NCI-H1930 (cell line): ENCODE results near the gene CARD10.

Experiments used
- DNase-seq, 2 experiments: peaks; one replicate each; lab custom pipeline; 2025; lab: John Stamatoyannopoulos, UW

CARD10 gene

DNA sequence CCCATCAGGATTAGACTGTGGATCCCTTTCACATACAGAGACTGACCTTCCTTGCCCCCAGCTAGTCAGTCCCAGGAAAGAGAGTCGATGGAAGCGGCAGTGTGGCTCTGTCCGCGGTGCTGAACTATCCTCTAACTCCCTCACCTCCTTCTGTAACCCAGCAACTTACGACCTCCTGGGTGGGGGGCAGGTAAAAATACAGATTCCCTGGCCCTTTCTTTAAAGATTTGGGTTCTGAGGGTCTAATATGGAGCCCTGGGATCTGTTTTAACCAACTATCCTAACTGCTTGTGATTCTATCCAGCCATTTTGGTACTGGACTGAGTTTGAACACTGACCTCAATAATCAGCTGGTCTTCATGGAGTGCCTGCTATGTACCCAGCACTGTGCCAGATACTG, 56.2 kb downstream of the CARD10 start:
- DNase-seq, result no peak

DNA sequence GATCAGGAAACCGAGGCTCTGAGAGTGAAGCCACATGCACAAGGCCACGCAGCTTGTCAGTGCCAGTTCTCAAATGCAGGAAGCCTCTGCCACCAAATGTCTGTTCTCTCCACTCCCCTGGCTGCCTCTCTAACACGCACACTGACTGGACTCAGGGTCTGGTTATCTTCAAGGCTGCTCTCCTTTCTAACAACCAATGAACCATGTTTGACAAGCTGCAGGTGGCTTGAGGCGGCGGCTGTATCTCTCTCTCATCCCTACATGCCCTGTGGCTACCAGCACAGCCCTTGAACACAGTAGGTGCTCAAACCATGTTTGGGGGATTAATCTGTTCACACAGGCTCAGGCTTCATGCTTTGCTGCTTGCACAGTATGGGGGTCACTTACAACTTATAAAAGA, 56.8 kb downstream of the CARD10 start:
- no peak for DNase-seq

DNA sequence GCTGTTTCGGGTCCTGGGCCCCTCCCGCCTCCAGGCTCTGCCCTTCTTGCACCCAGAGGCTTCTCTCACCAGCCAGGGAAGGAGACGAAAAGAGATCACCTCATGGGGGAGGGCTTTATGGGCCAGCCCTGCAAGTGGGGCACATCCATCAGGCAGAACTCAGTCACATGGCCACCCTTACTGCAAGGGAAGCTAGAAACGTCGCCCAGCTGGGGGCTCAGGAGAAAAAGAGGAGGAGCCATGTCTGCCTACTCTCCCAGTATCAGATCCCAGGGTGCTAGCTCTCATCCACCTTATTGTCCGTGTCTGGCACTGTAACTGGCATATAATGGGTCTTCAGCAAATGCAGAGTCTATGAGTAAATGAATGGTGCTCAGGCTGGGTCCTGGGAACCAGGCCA, 57.3 kb downstream of the CARD10 start:
- DNase-seq, result no peak

DNA sequence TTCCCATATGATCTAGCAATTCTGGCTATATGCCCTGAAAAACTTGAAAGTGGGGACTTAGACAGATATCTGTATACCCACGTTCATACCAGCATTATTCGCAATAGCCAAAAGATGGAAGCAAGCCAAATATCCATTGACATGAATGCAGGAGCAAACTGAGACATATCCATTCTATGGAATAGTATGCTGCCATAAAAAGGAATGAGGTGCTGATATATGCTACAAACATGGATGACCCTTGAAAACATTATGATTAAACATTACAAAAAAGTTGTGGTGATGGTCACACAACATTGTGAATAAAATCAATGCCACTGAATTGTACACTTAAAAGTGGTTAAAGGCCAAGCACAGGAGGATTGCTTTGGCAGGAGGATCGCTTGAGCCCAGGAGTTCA, 58.5 kb downstream of the CARD10 start:
- no peak for DNase-seq

DNA sequence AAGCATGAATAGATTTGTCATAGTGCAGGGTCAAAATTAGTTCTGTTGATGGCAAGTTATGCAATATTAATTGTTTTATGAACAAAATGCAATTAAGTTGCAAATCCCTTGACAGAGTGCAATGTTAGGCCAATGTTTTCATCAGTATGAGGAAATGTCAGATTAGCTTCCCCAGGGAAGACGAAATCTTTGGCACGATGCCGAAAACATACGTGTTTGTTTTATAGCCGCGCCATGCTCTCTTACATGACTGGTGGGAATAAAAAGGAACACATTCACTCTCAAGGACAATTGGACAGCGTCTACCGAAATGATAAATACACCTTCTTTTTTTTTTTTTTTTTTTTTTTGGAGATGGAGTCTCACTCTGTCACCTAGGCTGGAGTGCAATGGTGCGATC, 60.0 kb downstream of the CARD10 start:
- peak in 1 of 2 experiments; percentile 5 for DNase-seq

DNA sequence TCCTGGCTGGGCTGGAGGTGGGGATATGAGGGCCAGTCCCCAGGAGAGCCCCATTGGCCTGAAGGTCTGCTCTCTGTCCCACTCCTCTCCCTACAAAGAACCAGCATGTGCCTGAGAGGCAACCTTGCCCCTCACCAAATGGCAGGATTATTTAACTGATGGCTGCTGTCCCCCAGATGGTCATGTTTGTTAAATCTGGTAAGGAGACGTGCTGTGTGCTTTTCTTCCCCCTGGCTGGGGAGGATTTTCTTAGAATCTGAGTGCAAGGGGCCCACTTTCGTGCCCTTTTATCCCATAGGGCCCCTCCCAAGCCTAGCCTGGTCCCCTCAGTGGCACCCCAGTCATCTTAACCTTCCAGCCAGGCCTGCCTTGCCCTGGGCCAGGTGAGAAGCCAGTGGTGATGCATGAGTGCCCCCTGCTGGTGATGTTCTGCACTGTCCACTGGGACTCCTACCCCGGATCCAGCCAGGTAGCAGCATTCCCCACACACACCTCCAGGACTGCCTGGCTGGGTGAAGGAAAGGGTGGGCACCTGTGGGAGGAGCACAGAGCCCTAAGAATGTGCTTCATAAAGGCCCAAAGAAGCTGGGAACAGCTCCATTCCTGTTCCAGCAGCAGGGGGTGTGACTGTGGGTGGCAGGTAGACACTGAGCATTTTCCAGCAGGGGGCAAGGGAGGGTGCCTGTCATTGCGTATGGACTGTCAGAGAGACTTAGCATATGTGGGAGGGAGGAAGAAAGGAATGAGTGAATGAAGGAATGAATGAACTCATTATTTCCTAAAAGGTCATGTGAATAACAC, 61.9 kb downstream of the CARD10 start:
- peak; percentile 7 to 47 for DNase-seq

DNA sequence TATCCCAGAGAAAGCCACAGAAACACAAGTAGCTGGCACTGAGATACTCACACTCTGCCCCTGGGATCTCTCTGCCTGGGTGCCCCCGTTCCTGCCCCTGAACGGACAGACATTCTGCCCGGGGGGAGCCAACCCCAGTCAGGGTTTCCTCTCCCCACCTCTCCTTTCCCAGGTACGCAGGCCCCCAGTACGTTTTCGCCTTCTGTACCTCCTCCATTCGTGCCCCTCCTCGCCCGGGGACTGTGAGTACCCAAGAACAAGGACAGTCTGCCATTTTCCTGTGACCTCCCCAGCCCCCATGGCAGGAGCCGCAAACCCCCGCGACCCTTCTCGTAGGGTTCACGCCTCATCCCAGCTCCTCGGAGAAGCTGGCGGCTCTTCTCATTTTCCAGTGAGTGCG, 62.9 kb downstream of the CARD10 start:
- DNase-seq, result no peak

DNA sequence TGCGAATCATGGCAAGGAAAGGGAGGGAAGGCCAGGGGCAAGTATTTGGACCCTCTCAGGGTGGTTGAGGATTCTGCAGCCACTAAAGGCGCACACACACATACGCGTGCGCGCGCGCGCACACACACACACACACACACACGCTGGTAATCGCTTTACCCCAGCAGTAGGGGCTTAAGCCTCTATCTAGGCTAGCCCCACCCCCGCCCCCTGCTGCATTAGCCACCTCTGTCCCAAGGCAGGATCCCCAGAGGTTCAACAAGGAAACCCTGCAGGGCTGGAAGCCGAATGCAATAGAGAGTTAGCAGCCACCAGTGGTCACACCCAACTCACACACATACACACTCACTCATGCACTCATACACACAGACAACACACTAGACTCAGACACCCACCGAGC, 63.3 kb downstream of the CARD10 start:
- no peak for DNase-seq

DNA sequence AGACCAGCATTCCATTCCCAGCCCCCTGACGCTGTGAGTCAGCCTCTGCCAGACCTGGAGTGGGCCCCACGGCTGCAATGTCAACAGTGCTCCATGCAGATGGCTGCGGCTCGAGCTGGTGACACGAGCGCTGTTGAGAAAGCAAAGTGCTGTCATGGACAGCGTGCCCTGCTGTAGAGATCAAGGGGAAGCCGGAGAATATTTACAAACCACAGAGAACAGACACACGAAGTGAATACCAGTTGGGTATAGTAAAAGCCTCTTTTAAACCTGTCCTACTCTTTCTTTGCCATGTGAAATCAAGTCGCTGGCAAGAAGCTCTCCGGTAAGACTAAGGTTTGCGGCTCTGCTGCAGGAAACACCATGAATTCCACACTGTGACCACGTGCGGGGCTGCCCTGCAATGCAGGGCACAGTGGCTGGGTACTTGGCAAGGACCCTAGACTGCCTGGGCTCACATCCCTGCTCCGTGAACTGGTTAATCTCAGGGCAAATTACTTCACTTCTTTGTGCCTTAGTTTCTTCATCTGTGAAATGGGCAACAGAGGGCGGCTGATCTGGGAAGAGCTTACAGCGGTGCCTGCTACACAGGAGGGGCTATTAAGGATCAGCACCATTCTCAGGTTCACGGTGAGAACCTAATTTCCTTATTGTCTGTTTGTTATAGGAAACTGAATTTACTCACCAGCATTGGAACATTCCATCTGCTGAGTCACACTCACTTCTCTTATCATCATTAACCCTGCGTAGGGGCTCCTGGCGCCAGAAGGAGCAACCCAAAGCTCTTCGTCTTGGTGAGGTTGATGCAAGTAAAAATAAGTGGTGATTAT, 64.1 kb downstream of the CARD10 start:
- no peak for DNase-seq

DNA sequence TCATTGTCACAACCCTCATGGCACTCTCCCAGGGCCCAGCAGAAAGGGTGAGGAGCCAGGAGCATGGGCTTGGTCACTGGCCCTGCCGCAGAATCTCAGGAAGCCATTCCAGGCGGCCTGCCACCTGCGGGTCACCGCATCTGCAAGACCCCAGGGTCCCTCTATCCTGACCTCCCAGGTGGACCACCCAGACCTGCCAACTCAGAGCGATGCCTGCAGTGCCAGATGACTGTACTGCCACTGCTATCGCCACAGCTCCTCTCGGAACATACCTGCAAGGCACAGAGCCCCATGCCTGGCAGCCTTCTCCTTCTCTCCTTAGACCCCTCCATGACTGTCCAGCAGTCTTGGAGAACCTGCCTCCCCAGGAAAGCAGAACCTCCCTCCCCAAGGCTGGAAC, 65.5 kb downstream of the CARD10 start:
- no peak for DNase-seq

DNA sequence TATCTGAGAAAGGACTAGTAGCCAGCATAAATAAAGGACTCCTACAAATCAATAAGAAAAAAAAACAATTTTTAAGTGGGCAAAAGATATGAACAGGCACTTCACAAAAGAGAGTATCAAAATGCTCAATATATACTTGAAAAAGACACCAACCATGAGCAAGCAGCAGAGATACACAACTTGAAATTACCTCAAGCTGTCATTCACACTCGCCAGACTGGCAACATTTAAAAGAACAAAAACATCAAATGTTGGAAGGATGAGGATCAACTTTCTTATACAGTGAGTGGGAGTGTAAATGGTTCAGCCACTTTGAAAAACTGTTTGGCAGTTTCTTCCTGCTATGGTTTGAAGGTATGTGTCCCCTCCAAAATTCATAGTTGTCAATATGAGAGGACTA, 68.0 kb downstream of the CARD10 start:
- no peak for DNase-seq

DNA sequence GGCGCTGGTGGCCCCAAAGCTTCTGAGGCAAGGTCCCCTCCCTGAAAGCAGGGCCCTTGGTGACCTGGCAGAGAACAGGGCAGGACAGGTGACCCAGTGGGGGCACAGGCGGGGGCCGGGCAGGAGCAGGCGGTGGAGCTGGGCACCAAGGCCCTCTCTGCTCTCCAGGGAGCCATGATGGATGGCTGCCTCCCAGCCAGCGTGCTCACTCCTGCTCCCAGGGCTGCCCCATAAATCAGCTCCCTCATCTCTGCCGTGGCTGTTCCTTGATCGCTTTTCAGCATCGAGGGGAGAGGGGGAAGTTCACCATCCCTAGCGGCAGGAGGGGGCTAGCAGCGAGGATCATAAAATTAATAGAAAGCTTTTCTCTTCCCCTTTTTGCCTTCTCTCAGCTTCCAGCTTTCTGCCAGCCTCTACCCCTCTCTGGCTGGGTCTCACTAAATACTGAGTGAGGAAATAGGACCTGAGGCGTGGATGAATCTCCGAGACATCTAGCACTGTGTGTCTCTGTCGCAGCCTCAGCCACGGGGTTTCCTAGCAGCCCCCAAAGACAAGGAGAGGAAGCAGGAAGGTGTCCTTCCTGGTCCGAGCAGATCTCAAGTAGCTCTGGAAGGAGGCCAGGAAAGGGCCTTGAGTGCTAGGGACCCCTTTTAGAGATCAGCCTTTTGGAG, 69.7 kb downstream of the CARD10 start:
- no peak for DNase-seq

DNA sequence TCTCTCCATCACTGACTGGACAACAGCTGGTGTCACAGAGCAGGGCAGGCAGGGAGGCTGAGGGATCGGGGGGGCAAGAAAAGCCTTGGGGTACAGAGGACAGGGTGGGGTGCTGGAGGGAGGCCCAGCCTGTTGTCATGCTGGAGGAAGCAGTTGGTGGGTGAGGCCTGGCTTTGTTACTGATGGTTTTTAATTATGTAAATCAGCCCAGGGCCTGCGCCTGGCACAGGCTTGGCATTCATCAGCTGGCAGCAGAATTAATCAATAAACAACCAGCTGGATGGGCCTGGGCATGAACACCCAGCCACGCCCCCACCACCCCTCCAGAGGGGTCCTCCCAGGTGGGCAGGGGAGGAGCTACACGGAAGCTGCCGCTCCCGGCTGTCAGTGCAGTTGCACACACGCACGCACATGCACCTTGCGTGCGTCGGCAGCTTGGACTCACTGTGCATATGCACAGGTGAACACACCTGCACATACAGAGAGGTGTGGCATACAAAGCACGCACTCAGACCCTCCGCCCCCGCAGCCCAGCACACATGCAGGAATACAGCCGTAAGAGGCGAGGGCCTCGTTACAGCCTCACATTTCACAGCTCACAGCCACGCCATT, 70.6 kb downstream of the CARD10 start:
- DNase-seq, result no peak

DNA sequence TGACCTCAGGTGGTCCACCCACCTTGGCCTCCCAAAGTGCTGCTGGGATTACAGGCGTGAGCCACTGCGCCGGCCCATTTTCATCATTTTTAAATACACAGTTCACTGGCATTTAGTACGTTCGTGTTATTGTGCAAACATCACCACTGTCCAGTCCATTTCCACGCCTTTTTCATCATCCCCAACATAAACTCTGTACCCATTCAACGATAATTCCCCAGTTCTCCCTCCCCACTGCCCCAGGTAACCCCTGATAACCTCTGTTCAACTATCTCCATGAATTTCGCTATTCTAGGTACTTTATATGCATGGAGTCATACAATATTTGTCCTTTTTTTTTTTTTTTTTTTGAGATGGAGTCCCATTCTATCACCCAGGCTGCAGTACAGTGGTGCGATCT, 73.7 kb downstream of the CARD10 start:
- no peak for DNase-seq

DNA sequence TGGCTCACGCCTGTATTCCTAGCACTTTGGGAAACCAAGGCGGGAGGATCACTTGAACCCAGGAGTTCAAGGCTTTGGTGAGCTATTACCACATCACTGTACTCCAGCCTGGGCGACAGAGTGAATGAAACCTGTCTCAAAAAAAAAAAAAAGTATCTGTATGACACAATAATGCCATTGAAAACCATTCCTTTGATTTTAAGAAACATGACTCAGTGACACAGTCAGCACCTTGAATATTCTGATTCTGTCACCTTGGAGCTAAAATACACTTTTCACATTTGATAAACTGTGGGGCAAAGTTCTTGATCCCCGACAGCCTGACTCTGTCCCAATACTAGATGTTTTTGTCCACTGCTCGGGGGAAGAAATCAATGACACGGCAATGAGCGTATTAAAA, 75.2 kb downstream of the CARD10 start:
- no peak for DNase-seq

DNA sequence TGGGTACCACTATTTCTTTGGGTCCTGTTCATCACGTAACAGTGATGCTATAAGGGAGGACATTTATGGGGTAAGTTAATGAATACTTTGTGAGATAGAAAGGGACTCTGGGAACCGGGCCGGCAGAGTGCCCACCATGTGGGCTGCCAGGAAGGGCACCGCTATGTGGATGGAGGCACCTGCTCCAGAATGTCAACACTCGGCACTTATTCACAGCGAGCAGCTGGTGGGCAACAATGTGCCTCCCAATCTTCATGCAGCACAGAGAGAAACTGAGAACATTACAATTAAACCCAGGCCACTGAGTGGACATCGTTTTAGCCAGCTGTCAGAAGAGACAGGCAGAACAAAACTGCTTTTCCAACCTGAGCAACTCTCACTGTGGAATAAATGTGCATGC, 76.1 kb downstream of the CARD10 start:
- DNase-seq, result no peak

DNA sequence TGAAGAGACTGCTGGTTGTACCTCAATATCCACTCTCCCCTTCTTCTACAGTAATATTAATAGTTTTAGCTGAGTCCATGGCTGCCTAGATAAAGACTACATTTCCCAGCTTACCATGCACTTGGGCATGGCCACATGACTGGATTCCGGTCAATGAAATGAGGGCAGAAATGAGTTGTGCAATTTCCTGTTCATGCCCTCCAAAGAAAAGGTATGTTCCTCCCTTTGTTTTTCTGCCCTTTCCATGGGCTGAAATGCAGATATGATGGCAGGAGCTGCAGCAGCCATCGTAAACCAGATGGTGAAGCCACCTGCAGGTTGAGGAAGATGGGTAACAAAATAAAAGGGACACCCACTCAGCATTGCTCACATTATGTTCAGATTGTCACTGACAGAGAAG, 76.7 kb downstream of the CARD10 start:
- DNase-seq, result no peak

DNA sequence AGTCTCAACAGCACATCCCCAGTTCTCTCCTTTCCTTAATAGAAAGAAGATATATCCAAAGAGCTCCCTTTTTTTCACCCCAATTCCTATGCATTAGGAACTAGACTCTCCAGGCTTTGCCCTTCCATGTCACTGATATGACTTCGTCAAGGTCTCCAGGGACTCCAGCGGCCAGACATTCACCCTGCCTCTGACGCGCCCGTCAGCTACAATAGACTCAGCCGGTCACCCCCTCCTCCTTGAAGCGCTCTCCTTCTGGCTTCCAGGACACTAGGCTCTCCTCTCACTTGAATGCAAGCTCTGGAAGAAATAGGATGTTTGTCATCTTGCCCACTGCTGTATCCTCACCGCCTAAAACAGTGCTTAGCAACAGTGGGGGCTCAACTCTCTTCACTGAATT, 77.1 kb downstream of the CARD10 start:
- no peak for DNase-seq

DNA sequence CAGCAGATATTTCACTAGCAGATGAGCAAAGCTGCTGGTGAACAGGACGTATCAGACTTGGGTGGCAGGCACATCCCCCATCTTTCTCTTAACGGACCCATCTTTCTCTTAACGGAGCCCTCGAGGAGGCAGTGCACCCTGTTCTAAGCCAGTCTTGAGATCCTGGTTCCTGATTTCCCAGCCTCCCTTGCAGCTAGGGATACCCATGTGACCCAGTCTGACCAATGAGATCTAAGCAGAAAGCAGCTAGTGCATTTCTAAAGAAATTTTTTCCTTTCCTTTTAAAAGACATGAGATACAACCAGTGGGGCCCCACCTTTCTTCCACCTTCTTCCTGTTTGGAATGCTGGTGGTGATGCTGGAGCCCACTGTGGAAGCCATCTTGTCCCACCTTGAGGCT, 78.3 kb downstream of the CARD10 start:
- no peak for DNase-seq
